VCaP (cell line): Measurements from ENCODE around the gene GPLD1.

Experiments used
- H3K27ac ChIP-seq: fragments of 450-650 bp; 2 replicates; pipeline ENCODE4 v1.5.1; 2017
- TF ChIP-seq, protein P1 (sequence below): fragments of 450-650 bp; conservative IDR thresholded peaks from 2 replicates; pipeline ENCODE4 v1.5.1; 2017; ENCODE audit warnings: mild to moderate bottlenecking, moderate library complexity

Gene GPLD1

GRCh38 chr6:24469811-24470210 is 19.6 kb downstream of the GPLD1 start:
- TF ChIP-seq, protein P1, sequence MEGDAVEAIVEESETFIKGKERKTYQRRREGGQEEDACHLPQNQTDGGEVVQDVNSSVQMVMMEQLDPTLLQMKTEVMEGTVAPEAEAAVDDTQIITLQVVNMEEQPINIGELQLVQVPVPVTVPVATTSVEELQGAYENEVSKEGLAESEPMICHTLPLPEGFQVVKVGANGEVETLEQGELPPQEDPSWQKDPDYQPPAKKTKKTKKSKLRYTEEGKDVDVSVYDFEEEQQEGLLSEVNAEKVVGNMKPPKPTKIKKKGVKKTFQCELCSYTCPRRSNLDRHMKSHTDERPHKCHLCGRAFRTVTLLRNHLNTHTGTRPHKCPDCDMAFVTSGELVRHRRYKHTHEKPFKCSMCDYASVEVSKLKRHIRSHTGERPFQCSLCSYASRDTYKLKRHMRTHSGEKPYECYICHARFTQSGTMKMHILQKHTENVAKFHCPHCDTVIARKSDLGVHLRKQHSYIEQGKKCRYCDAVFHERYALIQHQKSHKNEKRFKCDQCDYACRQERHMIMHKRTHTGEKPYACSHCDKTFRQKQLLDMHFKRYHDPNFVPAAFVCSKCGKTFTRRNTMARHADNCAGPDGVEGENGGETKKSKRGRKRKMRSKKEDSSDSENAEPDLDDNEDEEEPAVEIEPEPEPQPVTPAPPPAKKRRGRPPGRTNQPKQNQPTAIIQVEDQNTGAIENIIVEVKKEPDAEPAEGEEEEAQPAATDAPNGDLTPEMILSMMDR = no peak
- no peak overlapping the region for H3K27ac ChIP-seq

- H3K27ac ChIP-seq = no peak overlapping the region
- TF ChIP-seq, protein P1 = no peak
Observed at GRCh38 chr6:24464253-24465038, 24.9 kb downstream of the GPLD1 start.

DNA sequence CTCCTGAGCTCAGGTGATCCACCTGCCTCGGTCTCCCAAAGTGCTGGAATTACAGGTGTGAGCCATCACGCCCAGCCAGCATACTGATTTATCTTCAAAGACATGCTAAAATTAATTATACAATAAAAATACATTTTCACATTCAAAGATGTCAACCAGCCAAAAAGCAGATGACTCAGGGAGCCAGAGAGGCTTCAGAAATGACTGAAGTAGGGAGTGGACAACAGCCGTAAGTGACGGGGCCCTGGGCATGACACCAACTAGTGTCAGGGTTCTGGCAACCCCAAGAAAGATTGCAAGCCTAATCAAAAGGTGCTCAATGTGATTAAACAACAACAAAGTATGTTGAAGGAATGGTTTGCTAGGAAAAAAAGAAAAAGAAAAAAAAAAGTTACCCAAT is 28.4 kb downstream of the GPLD1 start:
- H3K27ac ChIP-seq = no peak overlapping the region
- TF ChIP-seq, protein P1 = no peak

- TF ChIP-seq, protein P1 = no peak
- no peak overlapping the region for H3K27ac ChIP-seq
Observed at GRCh38 chr6:24458941-24459340, 30.4 kb downstream of the GPLD1 start.

- TF ChIP-seq, protein P1 = no peak
- no peak overlapping the region for H3K27ac ChIP-seq
Observed at GRCh38 chr6:24458134-24458533, 31.2 kb downstream of the GPLD1 start.

DNA sequence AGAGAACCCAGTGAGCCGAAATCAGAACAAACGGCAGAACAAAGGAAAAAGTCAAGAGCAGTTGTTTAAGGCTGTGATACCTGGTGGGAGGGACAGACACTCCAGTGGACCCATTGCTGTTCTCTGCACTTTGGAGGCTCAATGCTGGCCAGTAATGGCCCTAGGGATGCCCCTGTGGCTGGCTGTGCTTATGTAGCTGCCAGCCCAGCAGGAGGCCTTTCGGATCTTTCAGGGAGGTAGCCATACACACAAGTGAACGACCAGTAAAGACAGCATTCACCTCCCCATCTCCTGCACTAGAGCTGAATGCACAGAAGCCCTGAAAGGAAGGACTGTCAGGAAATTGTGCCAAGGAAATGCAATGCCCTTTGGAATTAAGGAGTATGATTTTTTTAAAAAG is 34.3 kb downstream of the GPLD1 start:
- no peak overlapping the region for H3K27ac ChIP-seq
- TF ChIP-seq, protein P1 = no peak

DNA sequence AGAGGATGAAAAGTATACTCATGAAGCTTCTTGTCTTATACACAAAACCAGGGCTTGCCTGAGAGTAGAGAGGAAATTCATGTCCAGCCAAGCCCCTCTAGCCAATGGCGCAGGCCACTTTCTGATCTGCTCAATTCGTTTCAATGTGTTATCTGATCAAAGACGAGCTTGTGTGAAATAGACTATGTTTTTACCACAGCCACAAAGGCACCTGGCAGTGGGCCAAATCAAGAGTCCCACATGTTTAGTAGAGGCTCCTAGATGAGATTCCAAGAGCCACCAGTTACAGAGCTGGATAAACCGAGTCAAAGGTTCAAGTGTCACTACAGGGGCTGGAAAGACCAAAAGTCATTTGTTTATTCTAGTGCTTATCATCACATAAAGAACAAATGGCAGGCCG is 34.9 kb downstream of the GPLD1 start:
- TF ChIP-seq, protein P1 = no peak
- no peak overlapping the region for H3K27ac ChIP-seq
